Measurements from ENCODE around the gene VTI1A. TPM values are rescaled to one million over a fixed set of nuclear protein-coding genes. Genes with fewer than 3 reads are reported as not detected.

Gene VTI1A
- total and polyA plus RNA-seq, 2 of the 13 experiments (the other 11 are each of a cell fraction or from before 2014, with no cell fraction given), result 11.7 to 32.7 TPM

DNA sequence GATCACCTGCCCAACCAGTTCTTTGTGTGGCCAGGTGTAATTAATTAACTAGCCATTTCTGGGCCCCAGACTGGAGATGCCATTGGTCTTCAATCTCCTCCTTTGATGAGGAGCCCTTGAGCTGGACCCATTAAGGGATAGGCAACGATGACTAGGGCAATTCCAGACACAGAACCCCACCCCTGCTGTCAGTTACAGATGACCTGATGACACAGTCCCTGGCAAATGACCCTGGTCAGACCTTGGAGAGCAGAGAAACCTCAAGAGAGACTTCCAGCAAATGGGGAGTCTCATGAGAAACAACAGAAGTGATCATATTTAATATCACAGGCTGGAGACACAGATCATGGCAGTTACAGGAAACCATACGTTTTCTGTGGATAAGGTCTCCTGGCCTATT, 401.2 kb downstream of the VTI1A start:
- no peak for ATAC-seq
- 56% methylated on average over 2 of the region's 2 CpGs for WGBS (ENCODE audit: low lambda C conversion rate)
- no peaks in the 10 kb centered on the region for H4K20me1 ChIP-seq (ENCODE audit: insufficient read depth, low read length)
- H3K4me3 ChIP-seq (replicated peaks in 1 of 3; ENCODE audit: insufficient read depth in 1 of 3, low read depth in 2 of 3, low read length in 3 of 3), result no peak overlapping the region
- peaks cover 24% of the 10 kb centered on the region for H3K9me3 ChIP-seq (ENCODE audit: low read length)
- intact Hi-C loops (cut with micrococcal nuclease; ENCODE audit: unreplicated experiment), result no loop called here
- no TSS peak for BruUV-seq (replicated peaks)
- no peak overlapping the region for H3K9ac ChIP-seq (ENCODE audit: insufficient read depth, low read depth, low read length)
- H2AFZ ChIP-seq (ENCODE audit: low read length), result no peak overlapping the region
- POLR2A ChIA-PET, result no interaction called here
- CTCF ChIA-PET (ENCODE audit: low intra/inter-chr PET ratio, low total read pairs), result no interaction called here
- no peak for TF ChIP-seq ZNF44 (CRISPR knock-in tag; IDR thresholded peaks at IDR 0.05)
- TF ChIP-seq PAF1 (CRISPR knock-in tag; IDR thresholded peaks at IDR 0.05), result no peak
- no peak for TF ChIP-seq ZNF724P (CRISPR knock-in tag; IDR thresholded peaks at IDR 0.05; ENCODE audit: borderline replicate concordance)
- TF ChIP-seq, protein P1, sequence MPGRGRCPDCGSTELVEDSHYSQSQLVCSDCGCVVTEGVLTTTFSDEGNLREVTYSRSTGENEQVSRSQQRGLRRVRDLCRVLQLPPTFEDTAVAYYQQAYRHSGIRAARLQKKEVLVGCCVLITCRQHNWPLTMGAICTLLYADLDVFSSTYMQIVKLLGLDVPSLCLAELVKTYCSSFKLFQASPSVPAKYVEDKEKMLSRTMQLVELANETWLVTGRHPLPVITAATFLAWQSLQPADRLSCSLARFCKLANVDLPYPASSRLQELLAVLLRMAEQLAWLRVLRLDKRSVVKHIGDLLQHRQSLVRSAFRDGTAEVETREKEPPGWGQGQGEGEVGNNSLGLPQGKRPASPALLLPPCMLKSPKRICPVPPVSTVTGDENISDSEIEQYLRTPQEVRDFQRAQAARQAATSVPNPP (CRISPR knock-in tag; IDR thresholded peaks at IDR 0.05), result no peak
- TF ChIP-seq RBM22 (optimal IDR thresholded peaks at IDR 0.05; ENCODE audit: low read length), result no peak
- TF ChIP-seq SETDB1 (CRISPR knock-in tag; IDR thresholded peaks at IDR 0.05; ENCODE audit: borderline replicate concordance), result no peak
- TF ChIP-seq ZBTB1 (CRISPR knock-in tag; IDR thresholded peaks at IDR 0.05; ENCODE audit: borderline replicate concordance), result no peak
- TF ChIP-seq, protein P2, sequence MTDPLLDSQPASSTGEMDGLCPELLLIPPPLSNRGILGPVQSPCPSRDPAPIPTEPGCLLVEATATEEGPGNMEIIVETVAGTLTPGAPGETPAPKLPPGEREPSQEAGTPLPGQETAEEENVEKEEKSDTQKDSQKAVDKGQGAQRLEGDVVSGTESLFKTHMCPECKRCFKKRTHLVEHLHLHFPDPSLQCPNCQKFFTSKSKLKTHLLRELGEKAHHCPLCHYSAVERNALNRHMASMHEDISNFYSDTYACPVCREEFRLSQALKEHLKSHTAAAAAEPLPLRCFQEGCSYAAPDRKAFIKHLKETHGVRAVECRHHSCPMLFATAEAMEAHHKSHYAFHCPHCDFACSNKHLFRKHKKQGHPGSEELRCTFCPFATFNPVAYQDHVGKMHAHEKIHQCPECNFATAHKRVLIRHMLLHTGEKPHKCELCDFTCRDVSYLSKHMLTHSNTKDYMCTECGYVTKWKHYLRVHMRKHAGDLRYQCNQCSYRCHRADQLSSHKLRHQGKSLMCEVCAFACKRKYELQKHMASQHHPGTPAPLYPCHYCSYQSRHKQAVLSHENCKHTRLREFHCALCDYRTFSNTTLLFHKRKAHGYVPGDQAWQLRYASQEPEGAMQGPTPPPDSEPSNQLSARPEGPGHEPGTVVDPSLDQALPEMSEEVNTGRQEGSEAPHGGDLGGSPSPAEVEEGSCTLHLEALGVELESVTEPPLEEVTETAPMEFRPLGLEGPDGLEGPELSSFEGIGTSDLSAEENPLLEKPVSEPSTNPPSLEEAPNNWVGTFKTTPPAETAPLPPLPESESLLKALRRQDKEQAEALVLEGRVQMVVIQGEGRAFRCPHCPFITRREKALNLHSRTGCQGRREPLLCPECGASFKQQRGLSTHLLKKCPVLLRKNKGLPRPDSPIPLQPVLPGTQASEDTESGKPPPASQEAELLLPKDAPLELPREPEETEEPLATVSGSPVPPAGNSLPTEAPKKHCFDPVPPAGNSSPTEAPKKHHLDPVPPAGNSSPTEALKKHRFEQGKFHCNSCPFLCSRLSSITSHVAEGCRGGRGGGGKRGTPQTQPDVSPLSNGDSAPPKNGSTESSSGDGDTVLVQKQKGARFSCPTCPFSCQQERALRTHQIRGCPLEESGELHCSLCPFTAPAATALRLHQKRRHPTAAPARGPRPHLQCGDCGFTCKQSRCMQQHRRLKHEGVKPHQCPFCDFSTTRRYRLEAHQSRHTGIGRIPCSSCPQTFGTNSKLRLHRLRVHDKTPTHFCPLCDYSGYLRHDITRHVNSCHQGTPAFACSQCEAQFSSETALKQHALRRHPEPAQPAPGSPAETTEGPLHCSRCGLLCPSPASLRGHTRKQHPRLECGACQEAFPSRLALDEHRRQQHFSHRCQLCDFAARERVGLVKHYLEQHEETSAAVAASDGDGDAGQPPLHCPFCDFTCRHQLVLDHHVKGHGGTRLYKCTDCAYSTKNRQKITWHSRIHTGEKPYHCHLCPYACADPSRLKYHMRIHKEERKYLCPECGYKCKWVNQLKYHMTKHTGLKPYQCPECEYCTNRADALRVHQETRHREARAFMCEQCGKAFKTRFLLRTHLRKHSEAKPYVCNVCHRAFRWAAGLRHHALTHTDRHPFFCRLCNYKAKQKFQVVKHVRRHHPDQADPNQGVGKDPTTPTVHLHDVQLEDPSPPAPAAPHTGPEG (CRISPR knock-in tag; IDR thresholded peaks at IDR 0.05), result no peak
- no peak for TF ChIP-seq ZSCAN12 (CRISPR knock-in tag; IDR thresholded peaks at IDR 0.05)
- no peak overlapping the region for H3K4me2 ChIP-seq (ENCODE audit: low read depth, low read length)
- H3K27me3 ChIP-seq (ENCODE audit: control insufficient read depth in 1 of 2, insufficient read depth in 2 of 2, low read length in 2 of 2), result no peaks in the 10 kb centered on the region
- H3K36me3 ChIP-seq (replicated peaks in 1 of 2; ENCODE audit: control insufficient read depth in 1 of 2, insufficient read depth in 2 of 2, low read length in 2 of 2), result no peaks in the 10 kb centered on the region
- no peaks in the 10 kb centered on the region for H3K79me2 ChIP-seq (ENCODE audit: insufficient read depth, low read length)
- no peak for FAIRE-seq
- in situ Hi-C loops (cut with HindIII; ENCODE audit: extremely low pct_ligation_motif_present, low pct_unique_long_range_greater_than_20kb), result no loop called here
- H3K27ac ChIP-seq (ENCODE audit: extremely low read length, insufficient read depth, low read length), result no peak overlapping the region
- no peak for DNase-seq (ENCODE audit: low spot score)
- peaks cover 12% of the 10 kb centered on the region for H3K4me1 ChIP-seq (ENCODE audit: insufficient read depth, low read length)

Measured in HepG2 (cell line).